ENCODE measurements around the gene DNAH7. TPM values are rescaled to one million over a fixed set of nuclear protein-coding genes. Genes with fewer than 3 reads are reported as not detected.

Gene DNAH7
- total and polyA plus RNA-seq, 8 donors, result 1.6 to 6.2 (median 4.8) TPM

GRCh38 chr2:195863121-195863520 is 205.5 kb downstream of the DNAH7 start:
- no peak for DNase-seq
- ATAC-seq, result no peak
- no peak overlapping the region for H3K4me3 ChIP-seq
- H3K9me3 ChIP-seq, result no peaks in the 10 kb centered on the region
- H3K36me3 ChIP-seq, result no peaks in the 10 kb centered on the region
- no peaks in the 10 kb centered on the region for H3K4me1 ChIP-seq
- TF ChIP-seq CTCF (IDR thresholded peaks at IDR 0.05), result no peak
- no peak overlapping the region for H3K27ac ChIP-seq
- H3K27me3 ChIP-seq, result no peaks in the 10 kb centered on the region
- intact Hi-C loops (cut with DNase I), result no loop called here

DNA sequence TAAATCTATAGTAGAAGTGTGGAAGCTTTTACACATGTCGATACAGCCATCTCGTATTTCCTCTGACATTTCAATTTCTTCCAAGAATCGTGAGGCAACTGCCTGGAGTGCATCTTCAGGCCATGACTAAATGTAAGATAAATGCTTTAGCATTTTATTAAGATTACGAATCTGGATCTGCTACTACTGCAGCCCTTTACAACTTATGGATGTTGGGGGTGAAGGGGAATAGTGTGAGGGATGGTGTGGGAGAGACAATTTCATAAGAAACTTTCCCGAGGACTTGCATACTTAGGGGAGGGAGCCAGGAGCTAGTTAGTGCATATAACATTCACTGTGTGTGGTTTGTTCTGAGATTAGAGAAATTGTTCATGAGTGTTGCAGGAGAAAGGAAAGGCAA is 206.8 kb downstream of the DNAH7 start:
- no peak for DNase-seq
- no peak overlapping the region for H3K27ac ChIP-seq
- no peak overlapping the region for H3K4me3 ChIP-seq
- ATAC-seq, result peak; percentile 23
- intact Hi-C loops (cut with DNase I), result no loop called here
- H3K4me1 ChIP-seq, result no peaks in the 10 kb centered on the region
- H3K9me3 ChIP-seq, result no peaks in the 10 kb centered on the region
- no peaks in the 10 kb centered on the region for H3K27me3 ChIP-seq
- TF ChIP-seq CTCF (IDR thresholded peaks at IDR 0.05), result no peak
- H3K36me3 ChIP-seq, result no peaks in the 10 kb centered on the region

DNA sequence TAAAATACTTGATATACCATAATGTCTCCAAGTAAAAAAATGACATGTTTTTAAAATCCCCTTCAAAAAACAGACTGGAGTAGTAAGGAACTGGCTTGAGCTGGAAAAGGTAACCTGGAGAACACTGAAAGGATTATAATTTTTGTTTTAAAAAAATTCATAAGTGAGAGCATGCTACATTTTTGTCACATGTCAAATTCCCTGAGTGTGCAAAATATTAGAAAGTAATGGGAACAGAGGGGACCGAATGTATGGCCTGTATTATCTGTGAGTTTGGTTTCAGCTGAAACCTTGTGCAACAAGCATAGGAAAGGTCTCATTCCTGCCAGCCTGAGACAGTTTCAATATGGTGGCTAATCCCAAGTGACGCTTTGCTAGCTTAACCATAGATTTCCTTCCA is 209.1 kb downstream of the DNAH7 start:
- Histone ChIP-seq H3K4me1 (no peaks in the 10 kb centered on the region), H3K4me3 (no peak overlapping the region), H3K36me3 (no peaks in the 10 kb centered on the region), H3K27me3 (no peaks in the 10 kb centered on the region), H3K27ac (no peak overlapping the region), H3K9me3 (no peaks in the 10 kb centered on the region)
- no peak for DNase-seq
- ATAC-seq, result no peak
- intact Hi-C loops (cut with DNase I), result no loop called here
- TF ChIP-seq CTCF (IDR thresholded peaks at IDR 0.05), result no peak

DNA sequence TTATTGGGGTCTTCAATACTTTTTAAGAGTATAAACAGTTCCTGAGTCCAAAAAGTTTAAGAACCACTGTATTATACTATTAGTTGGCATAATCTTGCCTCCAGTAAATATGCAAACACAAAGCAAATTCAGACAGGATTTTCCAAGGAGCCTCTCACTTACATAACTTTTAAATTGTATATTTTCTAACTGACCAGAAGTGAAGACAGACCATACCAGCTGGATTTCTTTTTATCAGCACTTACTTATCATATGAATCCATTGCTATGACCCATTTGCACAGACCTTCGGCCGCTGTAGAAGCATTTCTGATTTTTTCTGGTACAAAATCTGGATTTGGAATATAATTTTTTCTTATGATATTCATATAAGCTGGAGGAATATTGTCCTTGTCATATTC is 211.5 kb downstream of the DNAH7 start:
- Histone ChIP-seq H3K36me3 (no peaks in the 10 kb centered on the region), H3K27me3 (no peaks in the 10 kb centered on the region), H3K27ac (no peak overlapping the region), H3K4me3 (no peak overlapping the region), H3K4me1 (no peaks in the 10 kb centered on the region), H3K9me3 (no peaks in the 10 kb centered on the region)
- ATAC-seq (no peak), DNase-seq (peak in 2 of 4 donors; percentile 30 to 39)
- intact Hi-C loops (cut with DNase I), result no loop called here
- TF ChIP-seq CTCF (IDR thresholded peaks at IDR 0.05), result no peak

DNA sequence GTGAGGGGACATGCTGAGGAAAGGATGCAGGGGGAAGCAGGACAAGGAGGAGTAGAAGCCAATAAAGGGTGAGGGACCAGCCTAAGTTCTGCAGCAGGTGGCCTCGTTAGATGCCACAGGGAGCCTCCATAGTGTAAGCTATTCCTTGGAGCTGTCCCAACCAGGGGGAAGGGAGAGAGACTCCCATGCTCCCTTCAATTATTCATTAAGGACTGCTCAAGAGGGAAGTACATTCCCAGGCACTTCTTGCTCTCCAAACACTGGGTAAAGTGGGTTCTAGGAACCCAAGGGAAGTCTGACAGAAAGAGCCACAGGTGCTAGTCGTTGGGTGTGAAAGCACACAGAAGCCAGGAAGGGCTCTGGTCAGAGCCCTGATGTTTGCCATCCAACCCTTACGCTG is 217.9 kb downstream of the DNAH7 start:
- intact Hi-C loops (cut with DNase I), result no loop called here
- Histone ChIP-seq H3K9me3 (no peaks in the 10 kb centered on the region), H3K4me3 (no peak overlapping the region), H3K36me3 (no peaks in the 10 kb centered on the region), H3K4me1 (no peaks in the 10 kb centered on the region), H3K27me3 (no peaks in the 10 kb centered on the region), H3K27ac (no peak overlapping the region)
- ATAC-seq (peak; percentile 92), DNase-seq (no peak)
- no peak for TF ChIP-seq CTCF (IDR thresholded peaks at IDR 0.05)

Data from left lung (tissue), 10 donors.